NOMO-1 treated with dmso at 0.1 percent for 144 hours (cell line): ENCODE data around the gene GGT1.
"Not testable (repeated sequence)": the region's sequence is repeated elsewhere in the genome, so short reads cannot be mapped to it uniquely, and the experiment has no call there.

Source experiments
- DNase-seq: peaks from one replicate; lab custom pipeline; 2025; ENCODE audit not compliant: unreplicated experiment; lab: John Stamatoyannopoulos, UW

The GGT1 gene

GRCh38 chr22:24595863-24596262, 7.1 kb upstream of the GGT1 start:
- DNase-seq = no peak

GRCh38 chr22:24597076-24597475, 5.9 kb upstream of the GGT1 start:
- not testable (repeated sequence) for DNase-seq

- no peak for DNase-seq
Observed at GRCh38 chr22:24599514-24599913, 3.5 kb upstream of the GGT1 start.

GRCh38 chr22:24599958-24600715, 2.9 kb upstream of the GGT1 start:
- DNase-seq = not testable (repeated sequence)

GRCh38 chr22:24601217-24602104, 1.5 kb upstream of the GGT1 start:
- peak; percentile 22 for DNase-seq

- not testable (repeated sequence) for DNase-seq
Observed at GRCh38 chr22:24602105-24602749, 766 bp upstream of the GGT1 start.

GRCh38 chr22:24603770-24604629, 1.0 kb downstream of the GGT1 start:
- peak; percentile 34 for DNase-seq

GRCh38 chr22:24606340-24606739, 3.3 kb downstream of the GGT1 start:
- not testable (repeated sequence) for DNase-seq

- peak; percentile 41 for DNase-seq
Observed at GRCh38 chr22:24607429-24607983, 4.5 kb downstream of the GGT1 start.

- DNase-seq = not testable (repeated sequence)
Observed at GRCh38 chr22:24608327-24608726, 5.3 kb downstream of the GGT1 start.

- DNase-seq = not testable (repeated sequence)
Observed at GRCh38 chr22:24609888-24610287, 6.9 kb downstream of the GGT1 start.

GRCh38 chr22:24614794-24615193, 11.8 kb downstream of the GGT1 start:
- not testable (repeated sequence) for DNase-seq

GRCh38 chr22:24621244-24621643, 18.3 kb downstream of the GGT1 start:
- DNase-seq = not testable (repeated sequence)

GRCh38 chr22:24622596-24622995, 19.6 kb downstream of the GGT1 start:
- not testable (repeated sequence) for DNase-seq

- DNase-seq = not testable (repeated sequence)
Observed at GRCh38 chr22:24627911-24628310, 24.9 kb downstream of the GGT1 start.

- not testable (repeated sequence) for DNase-seq
Observed at GRCh38 chr22:24629069-24629468, 26.1 kb downstream of the GGT1 start.

GRCh38 chr22:24630812-24631427, 27.9 kb downstream of the GGT1 start:
- not testable (repeated sequence) for DNase-seq

GRCh38 chr22:24631430-24632122, 28.6 kb downstream of the GGT1 start:
- DNase-seq = not testable (repeated sequence)

GRCh38 chr22:24632642-24633041, 29.6 kb downstream of the GGT1 start:
- not testable (repeated sequence) for DNase-seq
